Fibroblast of lung (primary cell): ENCODE measurements around the gene UNC119B. TPM values are rescaled to one million over a fixed set of nuclear protein-coding genes. Genes with fewer than 3 reads are reported as not detected.
A peak's percentile ranks its signal among the peaks of the same experiment; 100 is the strongest.

ENCODE experiments used
- DNase-seq, 2 donors: peaks; one replicate each; pipeline versions ENCODE4 v3.0.0 to v3.0.0-alpha.2; 2010; ENCODE audit warnings: low read depth in 2 of 2
- H2AFZ ChIP-seq: 2 replicates; pipeline ENCODE4 v1.5.1; 2012; ENCODE audit warnings: low read length, control low read depth, inconsistent platforms
- H3K27ac ChIP-seq: 2 replicates; pipeline ENCODE4 v1.5.1; 2011; ENCODE audit warnings: low read length, control low read depth; ENCODE audit not compliant: insufficient read depth
- H3K27me3 ChIP-seq: 2 replicates; pipeline ENCODE4 v1.5.1; 2011; ENCODE audit warnings: mild to moderate bottlenecking, low read length; ENCODE audit not compliant: control insufficient read depth, insufficient read depth
- H3K36me3 ChIP-seq: 2 replicates; pipeline ENCODE4 v1.5.1; 2011; ENCODE audit warnings: low read length; ENCODE audit not compliant: control insufficient read depth, insufficient read depth
- H3K4me1 ChIP-seq: 2 replicates; pipeline ENCODE4 v1.5.1; 2011; ENCODE audit warnings: low read length; ENCODE audit not compliant: control insufficient read depth, insufficient read depth; ENCODE audit errors: extremely low read depth
- H3K4me2 ChIP-seq: 2 replicates; pipeline ENCODE4 v1.5.1; 2011; ENCODE audit warnings: low read length, control low read depth; ENCODE audit not compliant: insufficient read depth; ENCODE audit errors: extremely low read depth
- H3K4me3 ChIP-seq, 4 experiments: fragments of 200-600 bp in 1 of 4; sonication (generic) in 1 of 4; replicated peaks in 1 of 4; 2 replicates each; pipeline ENCODE4 v1.5.1; 2011 to 2016; ENCODE audit warnings: low read length in 4 of 4, low read depth in 3 of 4, mild to moderate bottlenecking in 3 of 4, control low read depth in 2 of 4, inconsistent platforms in 1 of 4, mixed read lengths in 1 of 4; ENCODE audit not compliant: insufficient read depth in 1 of 4; ENCODE audit errors: control extremely low read depth in 1 of 4
- H3K79me2 ChIP-seq: 2 replicates; pipeline ENCODE4 v1.5.1; 2012; ENCODE audit warnings: mild to moderate bottlenecking, low read length, inconsistent platforms; ENCODE audit not compliant: control insufficient read depth, insufficient read depth
- H3K9ac ChIP-seq: 2 replicates; pipeline ENCODE4 v1.5.1; 2011; ENCODE audit warnings: mild to moderate bottlenecking, low read length, control low read depth; ENCODE audit not compliant: insufficient read depth
- H3K9me3 ChIP-seq: 2 replicates; pipeline ENCODE4 v1.5.1; 2012; ENCODE audit warnings: low read depth, low read length; ENCODE audit not compliant: control insufficient read depth, insufficient read depth
- H4K20me1 ChIP-seq: 2 replicates; pipeline ENCODE4 v1.5.1; 2011; ENCODE audit warnings: low read length; ENCODE audit not compliant: control insufficient read depth, insufficient read depth; ENCODE audit errors: extremely low read depth
- CTCF ChIP-seq, 2 donors: IDR thresholded peaks in 1 of 2; conservative IDR thresholded peaks in 1 of 2; 1 replicate in 1 of 2; 2 replicates in 1 of 2; pipeline ENCODE4 v1.5.1; 2011 to 2012; ENCODE audit warnings: low read length in 2 of 2, control low read depth in 1 of 2, inconsistent platforms in 1 of 2, low read depth in 1 of 2, mild to moderate bottlenecking in 1 of 2
- EZH2 ChIP-seq: IDR thresholded peaks from 2 replicates; pipeline ENCODE4 v1.5.1; 2012; ENCODE audit warnings: low read length, control low read depth, mild to moderate bottlenecking; ENCODE audit errors: missing control alignments
- polyA plus RNA-seq, 2 donors: library from polyadenylated mRNA; depleted of rRNA in 1 of 2; stranded (reverse) in 1 of 2; unstranded in 1 of 2; fragments of >200 nt; gene quantifications; 2 replicates each; pipeline ENCODE4 v1.2.1, GENCODE V29; 2011 to 2012; ENCODE audit warnings: missing spikeins in 1 of 2
- total RNA-seq: library from RNA; depleted of rRNA; stranded (reverse); fragments of >200 nt; gene quantifications from 2 replicates; pipeline ENCODE4 v1.2.1, GENCODE V29; 2014

Gene UNC119B
- total and polyA plus RNA-seq, 2 donors (not counting 1 experiment from before 2014, with no cell fraction given), result 29.1 to 31.2 TPM

GRCh38 chr12:120724720-120725119, 14.5 kb downstream of the UNC119B start:
- TF ChIP-seq EZH2 (no peak), CTCF (conservative IDR thresholded peaks at IDR 0.05 in 1 of 2, IDR thresholded peaks at IDR 0.05 in 1 of 2; ENCODE audit: low read depth in 1 of 2, low read length in 2 of 2) (no peak)
- no peaks in the 10 kb centered on the region for H4K20me1 ChIP-seq
- H3K9ac ChIP-seq, result no peak overlapping the region
- H3K27ac ChIP-seq, result no peak overlapping the region
- no peak overlapping the region for H3K4me3 ChIP-seq
- H2AFZ ChIP-seq, result no peak overlapping the region
- H3K27me3 ChIP-seq, result no peaks in the 10 kb centered on the region
- no peaks in the 10 kb centered on the region for H3K79me2 ChIP-seq
- peaks cover 11% of the 10 kb centered on the region for H3K36me3 ChIP-seq
- no peaks in the 10 kb centered on the region for H3K9me3 ChIP-seq
- peak overlapping the region; percentile 61 for H3K4me2 ChIP-seq
- H3K4me1 ChIP-seq, result peaks cover 3% of the 10 kb centered on the region
- no peak for DNase-seq

DNA sequence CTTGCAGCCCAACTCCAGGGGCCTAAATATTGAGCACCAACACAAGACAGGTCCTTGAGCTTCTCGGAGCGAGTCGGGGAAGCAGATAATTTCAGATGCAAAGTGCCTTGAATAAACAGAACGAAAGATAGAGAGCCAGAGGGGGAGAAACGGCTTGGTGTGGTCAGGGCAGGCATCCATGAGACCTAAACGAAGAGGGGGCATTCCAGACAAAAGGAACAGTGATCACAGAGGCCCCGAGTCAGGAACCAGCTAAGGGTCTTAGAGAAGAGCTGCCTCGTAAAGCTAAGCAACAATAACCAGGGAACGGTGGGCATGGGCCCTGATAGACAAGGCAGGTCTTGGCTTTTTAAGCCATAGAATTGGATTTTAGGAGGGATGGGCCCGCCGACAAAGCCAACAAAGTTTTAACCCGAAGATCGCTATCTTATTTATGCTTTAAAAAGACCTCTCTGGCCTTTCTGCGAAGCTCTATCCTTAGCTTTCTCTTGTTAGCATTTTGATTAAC, 14.9 kb downstream of the UNC119B start:
- H3K79me2 ChIP-seq, result no peaks in the 10 kb centered on the region
- H3K4me3 ChIP-seq, result peak overlapping the region; percentile 49 to 77 (median 57)
- TF ChIP-seq EZH2 (no peak), CTCF (conservative IDR thresholded peaks at IDR 0.05 in 1 of 2, IDR thresholded peaks at IDR 0.05 in 1 of 2; ENCODE audit: low read depth in 1 of 2, low read length in 2 of 2) (no peak)
- no peaks in the 10 kb centered on the region for H4K20me1 ChIP-seq
- H3K4me2 ChIP-seq, result peak overlapping the region; percentile 61
- H3K4me1 ChIP-seq, result peaks cover 3% of the 10 kb centered on the region
- H3K27ac ChIP-seq, result peak overlapping the region; percentile 22
- no peaks in the 10 kb centered on the region for H3K9me3 ChIP-seq
- H2AFZ ChIP-seq, result peak overlapping the region; percentile 51
- no peaks in the 10 kb centered on the region for H3K27me3 ChIP-seq
- H3K36me3 ChIP-seq, result peaks cover 11% of the 10 kb centered on the region
- no peak for DNase-seq
- no peak overlapping the region for H3K9ac ChIP-seq

DNA sequence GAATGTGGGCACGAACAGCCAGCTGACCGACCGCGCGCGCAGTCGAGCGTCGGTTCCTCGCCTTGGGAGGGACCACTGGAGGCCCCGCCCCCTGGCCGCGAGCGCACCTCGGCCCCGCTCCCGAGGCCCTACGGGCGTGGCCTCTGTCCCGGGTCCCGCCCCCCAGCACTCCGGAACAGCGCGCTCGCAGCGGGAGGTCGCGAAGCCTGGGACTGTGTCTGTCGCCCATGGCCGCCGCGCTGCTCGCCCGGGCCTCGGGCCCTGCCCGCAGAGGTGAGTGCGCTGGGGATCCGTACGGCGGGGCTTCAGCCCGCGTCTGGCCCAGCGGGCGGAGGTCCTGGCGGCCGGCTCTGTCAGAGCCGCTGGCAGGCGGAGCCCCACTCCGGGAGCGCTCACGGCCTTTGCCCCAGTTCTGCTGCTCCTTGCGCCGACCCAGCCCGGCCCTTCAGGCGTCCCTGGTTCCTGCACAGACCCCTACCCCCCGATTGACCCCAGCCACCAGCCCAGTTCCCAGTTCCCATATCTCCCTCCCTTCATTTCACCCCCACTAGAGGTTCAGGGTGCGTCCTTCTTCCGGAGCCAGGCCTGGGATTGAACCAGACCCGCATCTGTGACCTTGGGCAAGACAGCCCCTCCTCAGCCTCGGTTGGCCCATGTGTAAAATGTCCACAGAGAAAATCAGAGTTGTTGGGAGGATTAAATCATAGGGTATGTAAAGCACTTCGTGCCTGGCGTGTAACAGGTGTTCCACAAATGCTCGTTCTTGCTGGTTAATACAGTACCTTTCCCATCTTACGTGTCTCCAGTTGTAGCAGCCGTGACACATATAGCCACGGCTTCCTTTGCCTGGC, 15.6 kb downstream of the UNC119B start, which contains the start of gene ACADS:
ACADS (plus strand) TSS at position 168 of the 851 bp plus-strand sequence; CDS start at position 228, 60 bp downstream.
- Histone ChIP-seq H3K4me1 (peaks cover under 1% of the 10 kb centered on the region), H3K79me2 (no peaks in the 10 kb centered on the region), H3K27ac (peak within 1 kb of the TSS; percentile 22), H3K27me3 (no peaks in the 10 kb centered on the region), H3K4me2 (peak within 1 kb of the TSS; percentile 86), H3K9me3 (no peaks in the 10 kb centered on the region), H2AFZ (peak within 1 kb of the TSS; percentile 57), H4K20me1 (no peaks in the 10 kb centered on the region), H3K4me3 (peak within 1 kb of the TSS; percentile 49 to 77 (median 62)), H3K9ac (peak within 1 kb of the TSS; percentile 44), H3K36me3 (peaks cover 11% of the 10 kb centered on the region)
- peak; percentile 71 to 78 for DNase-seq
- no peak for TF ChIP-seq EZH2
- TF ChIP-seq CTCF (conservative IDR thresholded peaks at IDR 0.05 in 1 of 2, IDR thresholded peaks at IDR 0.05 in 1 of 2; ENCODE audit: low read depth in 1 of 2, low read length in 2 of 2), result no peak
